H1 (cell line): ENCODE data around the gene PHAX. TPM values are rescaled to one million over a fixed set of nuclear protein-coding genes. Genes with fewer than 3 reads are reported as not detected.

ENCODE experiments used
- CTCF ChIA-PET: fragments of 300-600 bp; sonication (Branson Sonifier 250); formaldehyde crosslinking; loops from one replicate; lab custom pipeline; 2021; ENCODE audit not compliant: partially characterized antibody; lab: Charles Lee
- POLR2A ChIA-PET: fragments of 300-600 bp; sonication (Branson Sonifier 250); formaldehyde crosslinking; loops from one replicate; lab custom pipeline; 2021; ENCODE audit warnings: inconsistent platforms; ENCODE audit not compliant: partially characterized antibody; lab: Charles Lee
- DNase-seq, 2 experiments: peaks; one replicate each; pipeline versions ENCODE4 v3.0.0 to v3.0.0-alpha.2; 2010 to 2022; ENCODE audit warnings: low spot score in 2 of 2, low read depth in 1 of 2, mixed read lengths in 1 of 2
- FAIRE-seq: peaks from 2 replicates; lab custom pipeline; 2011; peaks lifted over from hg19 to GRCh38; lab: Jason Lieb, UNC
- H2AFZ ChIP-seq: 2 replicates; pipeline ENCODE4 v1.8.1; 2012; ENCODE audit warnings: low read length, inconsistent platforms
- H2AK5ac ChIP-seq: 2 replicates; pipeline ENCODE4 v1.6.1; 2013; ENCODE audit warnings: low read depth, low read length
- H2BK120ac ChIP-seq: replicated peaks from 2 replicates; pipeline ENCODE3; 2013; ENCODE audit warnings: low read depth, low read length, inconsistent platforms
- H2BK12ac ChIP-seq: 2 replicates; pipeline ENCODE4 v1.6.1; 2013; ENCODE audit warnings: low read depth, low read length
- H2BK15ac ChIP-seq: 2 replicates; pipeline ENCODE4 v1.6.1; 2013; ENCODE audit warnings: low read length
- H2BK20ac ChIP-seq: 2 replicates; pipeline ENCODE4 v1.6.1; 2013; ENCODE audit warnings: low read length
- H2BK5ac ChIP-seq: 2 replicates; pipeline ENCODE4 v1.6.1; 2013; ENCODE audit warnings: low read depth, low read length
- H3K14ac ChIP-seq: 2 replicates; pipeline ENCODE4 v1.6.1; 2013; ENCODE audit warnings: inconsistent platforms; ENCODE audit not compliant: insufficient read length
- H3K18ac ChIP-seq: 2 replicates; pipeline ENCODE4 v1.6.1; 2013; ENCODE audit warnings: low read length; ENCODE audit errors: extremely low read depth
- H3K23ac ChIP-seq: 2 replicates; pipeline ENCODE4 v1.6.1; 2013; ENCODE audit warnings: inconsistent platforms; ENCODE audit not compliant: insufficient read length
- H3K23me2 ChIP-seq: 2 replicates; pipeline ENCODE4 v1.6.1; 2013; ENCODE audit warnings: low read depth, low read length
- H3K27ac ChIP-seq: 2 replicates; pipeline ENCODE4 v1.6.1; 2011; ENCODE audit warnings: low read depth, low read length, inconsistent platforms
- H3K27me3 ChIP-seq, 4 experiments: replicated peaks in 1 of 4; 1 replicate in 1 of 4; 2 replicates in 3 of 4; pipeline versions ENCODE4 v1.6.1 to v1.8.1; 2011 to 2013; ENCODE audit warnings: low read length in 3 of 4, mild to moderate bottlenecking in 3 of 4, inconsistent platforms in 2 of 4, mixed read lengths in 2 of 4, moderate library complexity in 1 of 4; ENCODE audit not compliant: control insufficient read depth in 3 of 4, insufficient read depth in 3 of 4; ENCODE audit errors: extremely low read depth in 1 of 4
- H3K36me3 ChIP-seq, 4 experiments: 2 replicates each; pipeline versions ENCODE4 v1.6.1 to v1.8.1; 2011 to 2013; ENCODE audit warnings: mild to moderate bottlenecking in 4 of 4, low read length in 3 of 4, moderate library complexity in 2 of 4, control low read depth in 1 of 4, inconsistent platforms in 1 of 4; ENCODE audit not compliant: insufficient read depth in 4 of 4, control insufficient read depth in 2 of 4
- H3K4ac ChIP-seq: replicated peaks from 2 replicates; pipeline ENCODE3; 2013; ENCODE audit warnings: low read length, low read depth, mixed read lengths, inconsistent platforms; ENCODE audit not compliant: insufficient read length
- H3K4me1 ChIP-seq, 4 experiments: replicated peaks in 1 of 4; 1 replicate in 1 of 4; 2 replicates in 3 of 4; pipeline versions ENCODE4 v1.6.1 to v1.8.1; 2011 to 2013; ENCODE audit warnings: low read length in 3 of 4, inconsistent platforms in 2 of 4, mixed read lengths in 1 of 4; ENCODE audit not compliant: insufficient read depth in 4 of 4, control insufficient read depth in 3 of 4
- H3K4me2 ChIP-seq, 2 experiments: 2 replicates each; pipeline versions ENCODE4 v1.6.1 to v1.8.1; 2011 to 2013; ENCODE audit warnings: low read depth in 2 of 2, low read length in 2 of 2, control low read depth in 1 of 2, inconsistent platforms in 1 of 2, mild to moderate bottlenecking in 1 of 2; ENCODE audit not compliant: insufficient read depth in 1 of 2
- H3K4me3 ChIP-seq, 4 experiments: fragments of 200-600, 300-600 bp in 1 of 4; sonication (generic), shearing (Covaris generic), sonication (Bioruptor Twin) in 1 of 4; 2 replicates each; pipeline versions ENCODE4 v1.5.1 to v1.8.1; 2011 to 2016; ENCODE audit warnings: low read length in 4 of 4, low read depth in 3 of 4, control low read depth in 2 of 4, inconsistent platforms in 2 of 4, mild to moderate bottlenecking in 2 of 4, mixed read lengths in 1 of 4, moderate library complexity in 1 of 4; ENCODE audit not compliant: insufficient read depth in 2 of 4; ENCODE audit errors: extremely low read depth in 1 of 4
- H3K56ac ChIP-seq: replicated peaks from 2 replicates; pipeline ENCODE3; 2013; ENCODE audit warnings: low read depth, mild to moderate bottlenecking, mixed read lengths, low read length, inconsistent platforms; ENCODE audit not compliant: insufficient read length
- H3K79me1 ChIP-seq: 2 replicates; pipeline ENCODE4 v1.6.1; 2013; ENCODE audit warnings: low read depth, low read length, control low read depth
- H3K79me2 ChIP-seq, 2 experiments: 2 replicates each; pipeline versions ENCODE4 v1.6.1 to v1.8.1; 2012 to 2013; ENCODE audit warnings: low read length in 2 of 2, mild to moderate bottlenecking in 2 of 2, inconsistent platforms in 1 of 2; ENCODE audit not compliant: insufficient read depth in 2 of 2, control insufficient read depth in 1 of 2
- H3K9ac ChIP-seq, 4 experiments: replicated peaks in 1 of 4; 1 replicate in 1 of 4; 2 replicates in 3 of 4; pipeline versions ENCODE4 v1.6.1 to v1.8.1; 2011 to 2013; ENCODE audit warnings: low read depth in 3 of 4, low read length in 3 of 4, control low read depth in 2 of 4, mild to moderate bottlenecking in 2 of 4, moderate library complexity in 2 of 4, inconsistent platforms in 1 of 4; ENCODE audit errors: extremely low read depth in 1 of 4
- H3K9me3 ChIP-seq, 2 experiments: 2 replicates each; pipeline versions ENCODE4 v1.6.1 to v1.8.1; 2012 to 2013; ENCODE audit warnings: mild to moderate bottlenecking in 2 of 2, moderate library complexity in 2 of 2, control low read depth in 1 of 2, inconsistent platforms in 1 of 2, low read depth in 1 of 2, low read length in 1 of 2, mixed read lengths in 1 of 2; ENCODE audit not compliant: insufficient read depth in 2 of 2
- H4K20me1 ChIP-seq, 2 experiments: replicated peaks in 1 of 2; 2 replicates each; pipeline versions ENCODE3 to v1.8.1; 2011 to 2013; ENCODE audit warnings: inconsistent platforms in 2 of 2, low read length in 2 of 2, mild to moderate bottlenecking in 1 of 2; ENCODE audit not compliant: insufficient read depth in 2 of 2, control insufficient read depth in 1 of 2
- H4K5ac ChIP-seq: 2 replicates; pipeline ENCODE4 v1.6.1; 2013; ENCODE audit warnings: low read length, low read depth, mixed read lengths, inconsistent platforms; ENCODE audit not compliant: insufficient read length
- H4K8ac ChIP-seq: 2 replicates; pipeline ENCODE4 v1.8.0; 2013; ENCODE audit warnings: mild to moderate bottlenecking, moderate library complexity, low read length, inconsistent platforms; ENCODE audit not compliant: insufficient read depth; ENCODE audit errors: extremely low read depth
- H4K91ac ChIP-seq: replicated peaks from 2 replicates; pipeline ENCODE3; 2013; ENCODE audit warnings: low read length, mixed read lengths, inconsistent platforms; ENCODE audit not compliant: insufficient read length
- ATF3 ChIP-seq: IDR thresholded peaks from 2 replicates; pipeline ENCODE4 v1.6.1; 2011; ENCODE audit warnings: low read depth, mild to moderate bottlenecking, low read length; ENCODE audit not compliant: insufficient read depth
- CTBP2 ChIP-seq: IDR thresholded peaks from 2 replicates; pipeline ENCODE4 v1.7.0; 2011; ENCODE audit warnings: borderline replicate concordance, mild to moderate bottlenecking, moderate library complexity, mixed read lengths, low read length; ENCODE audit not compliant: insufficient read depth, insufficient read length
- KDM1A ChIP-seq: fragments of 200-600, 300-600 bp; sonication (generic); IDR thresholded peaks from 2 replicates; pipeline ENCODE4 v1.7.1; 2016; ENCODE audit warnings: mild to moderate bottlenecking, low read length, borderline replicate concordance
- SUZ12 ChIP-seq: fragments of 200-600 bp; sonication (generic); IDR thresholded peaks from 2 replicates; pipeline ENCODE4 v1.6.1; 2012; ENCODE audit warnings: mild to moderate bottlenecking, inconsistent platforms, low read length, moderate library complexity, mixed read lengths
- WGBS, 2 experiments: shearing (Covaris generic) in 1 of 2; methylation state at CpG; one replicate each; pipeline versions ENCODE4 v1.1.6 to v1.1.7; 2013 to 2015; ENCODE audit warnings: low lambda C conversion rate in 2 of 2, mixed read lengths in 2 of 2, inconsistent platforms in 1 of 2, low coverage in 1 of 2, missing lambda C conversion rate in 1 of 2; ENCODE audit not compliant: insufficient replicate concordance in 2 of 2, insufficient coverage in 1 of 2, insufficient read length in 1 of 2; ENCODE audit errors: extremely low coverage in 1 of 2, missing lambda C conversion rate in 1 of 2; 5-methylcytosine and 5-hydroxymethylcytosine counted together
- polyA plus RNA-seq, 7 experiments: library from polyadenylated mRNA; depleted of rRNA in 3 of 7; stranded (reverse) in 5 of 7; unstranded in 2 of 7; fragments of >200 nt in 5 of 7; fragments of 200-250 nt in 2 of 7; gene quantifications; 1 replicate in 5 of 7; 2 replicates in 1 of 7; 4 replicates in 1 of 7; pipeline versions ENCODE4 v1.2.1 to v1.2.3, GENCODE V29; 2011 to 2013; ENCODE audit warnings: missing spikeins in 2 of 7, mixed read lengths in 2 of 7
- total RNA-seq: library from RNA; stranded (reverse); fragmentation: NEBNext Ultra II Directional; extraction: Animal tissue kit (Norgen Biotek cat#: 25700); gene quantifications from 2 replicates; pipeline ENCODE4 v1.2.1, GENCODE V29; 2021

Gene PHAX
- total and polyA plus RNA-seq, 2 of the 8 experiments (the other 6 are each of a cell fraction or from before 2014, with no cell fraction given) = 32.1 to 59.5 TPM

- no peak overlapping the region for H2BK120ac ChIP-seq
- H2AFZ ChIP-seq = no peak overlapping the region
- H3K4me3 ChIP-seq = no peak overlapping the region
- DNase-seq (peak in 1 of 2 experiments; percentile 19), FAIRE-seq (no peak)
- no peak overlapping the region for H2AK5ac ChIP-seq
- no peak overlapping the region for H4K8ac ChIP-seq
- no peak overlapping the region for H3K14ac ChIP-seq
- peaks cover 2 to 3% of the 10 kb centered on the region in 2 experiments for H4K20me1 ChIP-seq
- no peak overlapping the region for H3K56ac ChIP-seq
- H3K9me3 ChIP-seq = no peaks in the 10 kb centered on the region
- no peaks in the 10 kb centered on the region for H3K23me2 ChIP-seq
- no peak overlapping the region for H3K4me2 ChIP-seq
- peaks cover 5 to 87% of the 10 kb centered on the region in 2 experiments for H3K79me2 ChIP-seq
- no peak overlapping the region for H2BK12ac ChIP-seq
- no peak overlapping the region for H3K4ac ChIP-seq
- no peak overlapping the region for H3K27ac ChIP-seq
- H4K5ac ChIP-seq = no peak overlapping the region
- H3K79me1 ChIP-seq = no peaks in the 10 kb centered on the region; the same call in 1 of the 2 replicates
- no peaks in the 10 kb centered on the region for H3K27me3 ChIP-seq
- no peaks in the 10 kb centered on the region for H3K4me1 ChIP-seq
- no peak overlapping the region for H2BK15ac ChIP-seq
- WGBS, 2 experiments = 97% methylated on average over 6 of the region's 6 CpGs; no CpG with 5 or more reads in 1 of the 2 experiments
- POLR2A ChIA-PET = interaction anchor here (1.0 to 3.2 kb wide), 6 partner anchors 9 to 17 kb away, joined by 3 to 20 read pairs (median 5); partner anchors contain the start of genes ALDH7A1 and PHAX
- H3K23ac ChIP-seq = no peak overlapping the region
- no peak overlapping the region for H3K18ac ChIP-seq
- CTCF ChIA-PET = interaction anchor here (0.7 to 2.6 kb wide), 4 partner anchors 10 to 271 kb away, joined by 3 to 13 read pairs (median 4); partner anchors contain the start of gene PHAX
- H3K9ac ChIP-seq = no peak overlapping the region
- peaks cover 5 to 44% (median 24%) of the 10 kb centered on the region in 4 experiments; a peak in 7 of 8 replicates for H3K36me3 ChIP-seq
- TF ChIP-seq CTBP2 (no peak), ATF3 (no peak), KDM1A (no peak), SUZ12 (no peak)
- TF ChIP-seq, all 59 proteins: peak for 0
- Histone ChIP-seq H2BK20ac (no peak overlapping the region), H4K91ac (no peak overlapping the region), H2BK5ac (no peak overlapping the region)
Observed at GRCh38 chr5:126610616-126611015, 9.9 kb downstream of the PHAX start.
